Measurements from ENCODE around the gene APBA2.

Gene APBA2

GRCh38 chr15:29086891-29087290, 201.1 kb downstream of the APBA2 start:
- DNase-seq (ENCODE audit: low spot score): no peak

DNA sequence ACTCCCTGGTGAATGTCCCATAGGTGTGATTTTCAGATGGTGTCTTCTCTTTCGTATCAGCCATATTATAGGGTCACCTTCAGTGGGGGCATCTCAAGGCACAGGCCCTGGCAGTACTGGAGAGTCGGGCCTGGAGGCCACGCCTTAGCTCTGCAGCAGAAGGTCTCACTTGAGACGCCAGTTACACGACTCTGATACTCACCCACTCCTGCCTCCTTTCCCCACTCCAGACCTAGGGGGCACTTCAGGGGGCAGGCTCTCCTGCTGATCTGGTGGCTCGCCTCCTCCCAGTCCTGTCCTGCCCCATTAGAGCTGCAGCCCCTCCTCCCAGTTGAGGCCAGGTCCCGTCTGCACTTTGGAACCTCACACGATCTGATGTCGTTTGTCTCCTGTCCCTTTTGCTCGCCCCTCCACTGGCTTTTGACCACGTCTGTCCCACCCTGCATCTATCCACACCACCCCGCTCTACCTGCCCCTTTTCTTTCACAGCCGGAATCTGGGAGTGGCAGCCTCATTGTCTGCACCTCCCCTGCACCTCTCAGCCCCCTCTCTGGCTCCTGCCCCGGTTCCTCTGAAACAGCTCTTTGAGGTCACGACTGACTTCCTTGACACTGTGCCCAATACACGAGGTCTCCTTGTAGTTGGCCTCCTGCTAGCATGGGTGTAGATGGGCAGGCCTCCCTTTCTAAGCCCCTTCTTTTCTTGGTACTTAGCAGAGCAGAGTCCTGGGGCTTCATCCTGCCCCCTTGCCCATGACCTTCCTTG, 201.9 kb downstream of the APBA2 start:
- no peak for DNase-seq (ENCODE audit: low spot score)

DNA sequence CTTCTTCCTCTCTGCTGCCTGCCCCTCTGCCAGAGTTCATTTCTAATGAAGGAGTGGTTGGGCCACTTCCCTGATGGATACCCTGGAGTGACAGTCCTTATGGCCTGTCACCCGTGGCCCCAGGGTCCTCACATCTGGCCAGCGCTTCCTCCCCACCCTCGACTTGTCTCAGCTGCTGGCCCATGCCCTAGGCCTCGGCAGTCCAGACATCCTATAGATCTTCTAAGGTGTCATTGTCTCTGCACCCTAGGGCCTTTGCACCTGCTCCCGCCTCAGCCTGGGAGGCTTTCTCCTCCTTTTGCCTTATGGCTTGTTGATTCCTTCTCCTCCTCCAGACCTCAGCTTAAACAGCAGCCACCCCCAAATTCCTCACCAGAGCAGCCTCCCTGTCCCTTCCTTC, 202.9 kb downstream of the APBA2 start:
- no peak for DNase-seq (ENCODE audit: low spot score)

GRCh38 chr15:29089731-29090616, 204.2 kb downstream of the APBA2 start:
- no peak for DNase-seq (ENCODE audit: low spot score)

- peak; percentile 18 for DNase-seq (ENCODE audit: low spot score)
These were observed 205.1 kb downstream of the APBA2 start for GRCh38 chr15:29090617-29091466.

DNA sequence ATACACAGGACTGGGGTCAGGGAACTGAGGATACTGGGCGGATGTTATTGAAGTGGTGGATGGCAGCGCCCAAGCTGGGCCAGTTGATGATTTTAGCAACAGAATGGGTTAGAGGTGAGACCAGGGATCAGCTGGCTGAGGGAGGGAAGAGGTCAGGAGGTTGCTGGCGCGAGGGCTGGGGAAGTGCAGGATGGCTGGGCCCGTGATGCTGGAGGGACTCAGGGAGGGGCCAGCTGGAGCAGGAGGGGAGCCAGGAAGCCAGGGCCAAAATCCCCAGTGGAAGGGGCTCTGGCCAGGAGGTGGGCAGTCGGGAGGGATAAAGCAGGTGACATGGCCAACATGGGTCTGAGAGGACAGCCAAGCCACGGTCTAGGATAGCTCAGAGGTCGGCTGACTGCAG, 205.9 kb downstream of the APBA2 start:
- no peak for DNase-seq (ENCODE audit: low spot score)

- DNase-seq (ENCODE audit: low spot score): no peak
These were observed 206.7 kb downstream of the APBA2 start for GRCh38 chr15:29092376-29093064.

DNA sequence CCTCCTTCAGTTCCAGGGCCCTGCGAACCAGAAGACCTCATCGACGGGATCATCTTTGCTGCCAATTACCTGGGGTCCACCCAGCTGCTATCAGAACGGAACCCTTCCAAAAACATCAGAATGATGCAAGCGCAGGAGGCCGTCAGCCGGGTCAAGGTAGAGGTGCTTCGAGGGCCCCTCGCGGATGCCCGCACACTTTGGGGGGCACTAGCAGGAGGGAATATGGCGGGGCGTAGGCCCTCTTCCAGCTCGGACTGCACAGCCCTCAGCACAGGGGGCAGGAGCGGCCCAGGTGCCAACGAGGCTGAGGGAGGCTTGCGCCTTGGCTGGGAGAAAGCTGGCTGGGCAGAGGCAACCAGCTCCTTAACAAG, 207.3 kb downstream of the APBA2 start:
- no peak for DNase-seq (ENCODE audit: low spot score)

GRCh38 chr15:29093696-29094343, 208.0 kb downstream of the APBA2 start:
- no peak for DNase-seq (ENCODE audit: low spot score)

DNA sequence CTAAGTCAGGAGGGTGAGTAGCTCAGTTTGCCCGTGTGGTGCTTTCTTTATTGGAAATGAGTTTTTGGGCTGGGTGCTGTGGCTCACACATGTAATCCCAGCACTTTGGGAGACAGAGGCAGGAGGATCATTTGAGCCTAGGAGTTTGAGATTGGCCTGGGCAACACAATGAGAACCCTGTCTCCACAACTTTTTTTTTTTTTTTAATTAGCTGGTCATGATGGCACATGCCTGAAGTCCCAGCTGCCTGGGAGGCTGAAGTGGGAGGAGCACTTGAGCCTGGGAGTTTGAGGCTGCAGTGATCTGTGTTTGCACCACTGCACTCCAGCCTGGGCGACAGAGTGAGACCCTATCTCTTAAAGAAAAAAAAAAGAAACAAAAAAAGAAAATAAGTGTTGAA, 208.9 kb downstream of the APBA2 start:
- no peak for DNase-seq (ENCODE audit: low spot score)

DNA sequence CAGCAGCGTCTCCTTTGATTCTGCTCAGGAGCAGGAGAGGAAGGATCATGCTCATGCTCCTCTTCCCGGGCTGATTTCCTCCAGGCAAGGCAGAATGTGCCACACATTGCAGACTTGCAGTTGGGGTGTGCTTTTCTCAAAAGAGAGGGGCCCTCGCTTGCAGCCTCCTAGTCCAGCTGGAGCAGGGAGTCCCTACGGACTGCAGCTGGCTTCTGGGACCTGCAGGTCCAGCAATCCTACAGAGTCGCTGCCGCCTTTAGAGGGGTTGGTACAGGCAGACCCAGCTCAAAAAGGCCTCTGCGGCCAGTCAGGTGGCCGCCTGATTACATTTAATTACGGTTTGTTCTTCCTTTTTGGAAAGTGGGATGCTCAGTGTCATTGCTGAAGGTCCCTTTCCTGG, 210.0 kb downstream of the APBA2 start:
- DNase-seq (ENCODE audit: low spot score): no peak

DNA sequence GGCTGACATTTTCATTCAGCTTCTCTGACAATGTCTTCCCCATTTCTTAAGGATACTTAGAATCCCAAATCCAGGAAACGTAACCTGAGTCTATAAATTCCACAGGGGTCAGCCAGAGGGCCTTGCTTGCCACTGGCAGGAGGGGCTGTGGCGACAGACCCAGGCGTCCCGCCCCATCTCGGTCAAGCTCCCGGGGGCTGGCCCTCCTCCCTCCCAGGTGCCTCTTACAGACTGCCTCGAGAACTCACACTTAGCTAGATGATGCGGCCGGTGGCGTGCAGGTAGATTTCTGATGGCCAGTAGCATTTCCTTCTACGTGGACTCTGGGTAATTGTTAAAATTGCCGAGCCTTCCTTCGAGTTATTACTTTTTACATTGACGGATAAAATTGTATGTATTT, 211.4 kb downstream of the APBA2 start:
- no peak for DNase-seq (ENCODE audit: low spot score)

- no peak for DNase-seq (ENCODE audit: low spot score)
These were observed 212.2 kb downstream of the APBA2 start for GRCh38 chr15:29097971-29098370.

DNA sequence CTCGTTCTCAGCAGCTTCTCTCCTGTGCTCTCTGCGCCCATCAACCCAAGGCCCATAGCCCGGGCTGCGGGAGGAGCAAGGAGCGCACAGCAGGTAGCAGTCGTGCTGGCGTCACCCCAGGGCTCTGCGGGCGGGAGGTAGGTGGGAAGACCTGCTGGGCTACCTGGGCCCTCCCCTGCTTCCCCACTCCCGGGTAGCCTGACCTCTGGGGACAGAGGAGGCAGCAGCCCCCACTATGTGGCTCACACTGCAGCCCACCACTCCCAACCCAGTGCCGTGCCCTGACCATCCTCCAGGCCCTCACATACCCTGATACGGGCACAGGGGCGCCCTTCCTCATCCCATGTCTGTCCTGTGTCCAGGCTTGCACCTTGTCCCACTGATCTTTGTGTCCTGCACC, 212.9 kb downstream of the APBA2 start:
- no peak for DNase-seq (ENCODE audit: low spot score)

- DNase-seq (ENCODE audit: low spot score): no peak
These were observed 213.5 kb downstream of the APBA2 start for GRCh38 chr15:29099131-29099880.

DNA sequence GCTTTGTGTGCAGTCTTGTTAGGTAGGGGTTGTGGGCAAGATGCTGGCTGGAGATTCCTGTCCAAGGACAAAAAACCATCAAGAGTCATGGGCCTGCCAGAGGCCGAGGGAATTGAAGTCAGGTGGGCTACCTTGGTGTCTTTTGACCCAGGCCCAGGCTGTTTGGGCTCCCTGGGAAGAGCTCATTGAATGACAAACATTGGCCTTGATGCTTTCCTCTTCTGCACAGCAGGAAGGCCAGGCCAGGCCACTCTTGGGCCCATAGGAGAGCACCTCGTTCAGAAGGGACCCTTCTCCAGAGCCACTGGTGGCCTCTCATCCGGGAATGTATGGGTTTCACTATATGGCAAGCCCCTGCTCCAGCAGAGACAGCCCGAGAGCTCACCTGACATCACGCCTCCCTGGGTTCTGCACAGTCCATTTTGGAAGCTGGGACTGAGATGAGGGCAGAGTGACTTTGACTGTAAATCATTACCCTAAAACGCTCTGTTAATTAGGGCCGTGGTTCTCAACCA, 214.8 kb downstream of the APBA2 start:
- no peak for DNase-seq (ENCODE audit: low spot score)

GRCh38 chr15:29101491-29101890, 215.7 kb downstream of the APBA2 start:
- no peak for DNase-seq (ENCODE audit: low spot score)

- peak; percentile 57 for DNase-seq (ENCODE audit: low spot score)
These were observed 216.5 kb downstream of the APBA2 start for GRCh38 chr15:29102173-29102794.

GRCh38 chr15:29102911-29103823, 217.4 kb downstream of the APBA2 start:
- DNase-seq (ENCODE audit: low spot score): no peak

All from kidney tubule cell (primary cell).